GM12878 (cell line): Measurements from ENCODE around the gene FOXN4.

ENCODE experiments used
- EP300 ChIP-seq, 2 experiments: fragments of 150-350 bp in 1 of 2; IDR thresholded peaks; 2 replicates each; pipeline ENCODE4 v1.6.1; 2011 to 2012; ENCODE audit warnings: low read depth in 2 of 2, low read length in 2 of 2, borderline replicate concordance in 1 of 2, improper control_type of control experiment in 1 of 2, inconsistent platforms in 1 of 2; ENCODE audit not compliant: control insufficient read depth in 1 of 2
- FOXM1 ChIP-seq: IDR thresholded peaks from 2 replicates; pipeline ENCODE4 v1.6.1; 2012; ENCODE audit warnings: low read depth, mild to moderate bottlenecking, inconsistent platforms, low read length, moderate library complexity
- GABPA ChIP-seq: IDR thresholded peaks from 2 replicates; pipeline ENCODE4 v1.6.1; 2014; ENCODE audit warnings: antibody characterized with exemption, low read depth, mild to moderate bottlenecking, inconsistent platforms
- RFX5 ChIP-seq: IDR thresholded peaks from 2 replicates; pipeline ENCODE4 v1.6.1; 2011; ENCODE audit warnings: low read depth, low read length, improper control_type of control experiment
- SIN3A ChIP-seq: IDR thresholded peaks from 2 replicates; pipeline ENCODE4 v1.6.1; 2012; ENCODE audit warnings: low read depth, low read length, improper control_type of control experiment
- ZNF24 ChIP-seq: fragments of 450-650 bp; IDR thresholded peaks from 2 replicates; pipeline ENCODE4 v1.6.1; 2017; ENCODE audit warnings: antibody characterized with exemption, mild to moderate bottlenecking
- TF ChIP-seq, protein P1 (sequence below), 3 experiments: IDR thresholded peaks in 2 of 3; conservative IDR thresholded peaks in 1 of 3; 2 replicates each; pipeline ENCODE4 v1.5.1; 2011; ENCODE audit warnings: low read depth in 3 of 3, low read length in 3 of 3, mild to moderate bottlenecking in 3 of 3, control low read depth in 2 of 3, moderate library complexity in 2 of 3, inconsistent platforms in 1 of 3, mixed read lengths in 1 of 3; ENCODE audit not compliant: control insufficient read depth in 2 of 3, insufficient read depth in 1 of 3; ENCODE audit errors: extremely low read depth in 1 of 3
- TF ChIP-seq, protein P2 (sequence below): IDR thresholded peaks from 2 replicates; pipeline ENCODE4 v1.6.1; 2011; ENCODE audit warnings: low read depth, mild to moderate bottlenecking, low read length, moderate library complexity, borderline replicate concordance; ENCODE audit errors: extremely low read depth
- TF ChIP-seq, protein P3 (sequence below): fragments of 450-650 bp; IDR thresholded peaks from 2 replicates; pipeline ENCODE4 v1.6.1; 2016; ENCODE audit warnings: mild to moderate bottlenecking, moderate library complexity, borderline replicate concordance

DNA sequence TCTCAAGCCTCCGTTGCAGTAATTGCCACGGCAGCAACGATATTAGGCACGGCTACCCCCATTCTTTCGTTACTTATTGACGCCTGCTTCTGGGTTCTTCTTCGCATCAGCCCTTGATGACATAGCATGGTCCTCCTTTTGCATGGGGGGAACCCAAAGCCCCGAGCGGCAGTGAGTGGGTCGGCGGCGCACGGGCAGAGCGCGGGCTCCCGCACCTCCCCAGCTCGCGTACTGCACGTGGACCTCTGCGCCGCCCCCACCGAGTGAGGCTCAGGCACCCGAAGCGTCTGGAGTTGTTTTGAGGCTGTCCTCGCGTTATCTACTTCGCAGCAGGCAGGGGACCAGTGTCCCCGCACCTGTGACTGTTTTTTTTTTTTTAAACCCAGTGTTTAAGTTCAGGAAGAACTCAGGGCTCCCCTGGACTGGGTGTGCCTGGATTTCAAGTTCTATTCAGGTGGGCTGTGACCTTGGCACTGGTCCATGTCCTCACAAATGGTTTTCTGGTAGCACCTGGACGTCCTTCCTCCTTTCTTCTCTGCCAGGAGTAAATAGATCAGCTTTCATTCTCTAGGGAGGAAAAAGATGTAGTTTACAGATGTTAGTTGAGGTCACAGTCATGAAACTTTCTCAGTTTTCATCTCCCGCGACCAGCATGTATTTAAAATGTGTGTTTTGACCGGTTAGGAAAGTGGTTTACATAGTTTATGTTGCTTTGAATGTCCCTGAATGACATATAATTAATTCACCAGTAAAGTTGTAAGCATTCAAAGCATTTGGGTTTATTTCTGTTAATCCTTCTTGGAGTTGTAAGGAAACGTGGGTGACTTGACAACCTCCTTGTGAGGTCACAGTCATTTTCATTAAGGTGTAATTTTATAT lies 1.4 kb upstream of the FOXN4 start:
- no peak for TF ChIP-seq RFX5
- no peak for TF ChIP-seq ZNF24
- TF ChIP-seq, protein P1, sequence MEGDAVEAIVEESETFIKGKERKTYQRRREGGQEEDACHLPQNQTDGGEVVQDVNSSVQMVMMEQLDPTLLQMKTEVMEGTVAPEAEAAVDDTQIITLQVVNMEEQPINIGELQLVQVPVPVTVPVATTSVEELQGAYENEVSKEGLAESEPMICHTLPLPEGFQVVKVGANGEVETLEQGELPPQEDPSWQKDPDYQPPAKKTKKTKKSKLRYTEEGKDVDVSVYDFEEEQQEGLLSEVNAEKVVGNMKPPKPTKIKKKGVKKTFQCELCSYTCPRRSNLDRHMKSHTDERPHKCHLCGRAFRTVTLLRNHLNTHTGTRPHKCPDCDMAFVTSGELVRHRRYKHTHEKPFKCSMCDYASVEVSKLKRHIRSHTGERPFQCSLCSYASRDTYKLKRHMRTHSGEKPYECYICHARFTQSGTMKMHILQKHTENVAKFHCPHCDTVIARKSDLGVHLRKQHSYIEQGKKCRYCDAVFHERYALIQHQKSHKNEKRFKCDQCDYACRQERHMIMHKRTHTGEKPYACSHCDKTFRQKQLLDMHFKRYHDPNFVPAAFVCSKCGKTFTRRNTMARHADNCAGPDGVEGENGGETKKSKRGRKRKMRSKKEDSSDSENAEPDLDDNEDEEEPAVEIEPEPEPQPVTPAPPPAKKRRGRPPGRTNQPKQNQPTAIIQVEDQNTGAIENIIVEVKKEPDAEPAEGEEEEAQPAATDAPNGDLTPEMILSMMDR (IDR thresholded peaks at IDR 0.05 in 2 of 3, conservative IDR thresholded peaks at IDR 0.05 in 1 of 3; ENCODE audit: control insufficient read depth in 2 of 3, extremely low read depth in 1 of 3, insufficient read depth in 1 of 3, low read depth in 3 of 3, low read length in 3 of 3), result no peak
- TF ChIP-seq, protein P2, sequence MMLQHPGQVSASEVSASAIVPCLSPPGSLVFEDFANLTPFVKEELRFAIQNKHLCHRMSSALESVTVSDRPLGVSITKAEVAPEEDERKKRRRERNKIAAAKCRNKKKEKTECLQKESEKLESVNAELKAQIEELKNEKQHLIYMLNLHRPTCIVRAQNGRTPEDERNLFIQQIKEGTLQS, result no peak
- no peak for TF ChIP-seq FOXM1
- no peak for TF ChIP-seq GABPA
- TF ChIP-seq EP300 (IDR thresholded peaks at IDR 0.05; ENCODE audit: borderline replicate concordance in 1 of 2, control insufficient read depth in 1 of 2, low read depth in 2 of 2, low read length in 2 of 2), result no peak
- no peak for TF ChIP-seq SIN3A
- TF ChIP-seq, protein P3, sequence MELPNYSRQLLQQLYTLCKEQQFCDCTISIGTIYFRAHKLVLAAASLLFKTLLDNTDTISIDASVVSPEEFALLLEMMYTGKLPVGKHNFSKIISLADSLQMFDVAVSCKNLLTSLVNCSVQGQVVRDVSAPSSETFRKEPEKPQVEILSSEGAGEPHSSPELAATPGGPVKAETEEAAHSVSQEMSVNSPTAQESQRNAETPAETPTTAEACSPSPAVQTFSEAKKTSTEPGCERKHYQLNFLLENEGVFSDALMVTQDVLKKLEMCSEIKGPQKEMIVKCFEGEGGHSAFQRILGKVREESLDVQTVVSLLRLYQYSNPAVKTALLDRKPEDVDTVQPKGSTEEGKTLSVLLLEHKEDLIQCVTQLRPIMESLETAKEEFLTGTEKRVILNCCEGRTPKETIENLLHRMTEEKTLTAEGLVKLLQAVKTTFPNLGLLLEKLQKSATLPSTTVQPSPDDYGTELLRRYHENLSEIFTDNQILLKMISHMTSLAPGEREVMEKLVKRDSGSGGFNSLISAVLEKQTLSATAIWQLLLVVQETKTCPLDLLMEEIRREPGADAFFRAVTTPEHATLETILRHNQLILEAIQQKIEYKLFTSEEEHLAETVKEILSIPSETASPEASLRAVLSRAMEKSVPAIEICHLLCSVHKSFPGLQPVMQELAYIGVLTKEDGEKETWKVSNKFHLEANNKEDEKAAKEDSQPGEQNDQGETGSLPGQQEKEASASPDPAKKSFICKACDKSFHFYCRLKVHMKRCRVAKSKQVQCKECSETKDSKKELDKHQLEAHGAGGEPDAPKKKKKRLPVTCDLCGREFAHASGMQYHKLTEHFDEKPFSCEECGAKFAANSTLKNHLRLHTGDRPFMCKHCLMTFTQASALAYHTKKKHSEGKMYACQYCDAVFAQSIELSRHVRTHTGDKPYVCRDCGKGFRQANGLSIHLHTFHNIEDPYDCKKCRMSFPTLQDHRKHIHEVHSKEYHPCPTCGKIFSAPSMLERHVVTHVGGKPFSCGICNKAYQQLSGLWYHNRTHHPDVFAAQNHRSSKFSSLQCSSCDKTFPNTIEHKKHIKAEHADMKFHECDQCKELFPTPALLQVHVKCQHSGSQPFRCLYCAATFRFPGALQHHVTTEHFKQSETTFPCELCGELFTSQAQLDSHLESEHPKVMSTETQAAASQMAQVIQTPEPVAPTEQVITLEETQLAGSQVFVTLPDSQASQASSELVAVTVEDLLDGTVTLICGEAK, result no peak
